Measurements from ENCODE around the gene ARIH2. TPM values are rescaled to one million over a fixed set of nuclear protein-coding genes. Genes with fewer than 3 reads are reported as not detected.

ARIH2 gene
- total and polyA plus RNA-seq, 7 donors: 59.5 to 163 (median 110) TPM

DNA sequence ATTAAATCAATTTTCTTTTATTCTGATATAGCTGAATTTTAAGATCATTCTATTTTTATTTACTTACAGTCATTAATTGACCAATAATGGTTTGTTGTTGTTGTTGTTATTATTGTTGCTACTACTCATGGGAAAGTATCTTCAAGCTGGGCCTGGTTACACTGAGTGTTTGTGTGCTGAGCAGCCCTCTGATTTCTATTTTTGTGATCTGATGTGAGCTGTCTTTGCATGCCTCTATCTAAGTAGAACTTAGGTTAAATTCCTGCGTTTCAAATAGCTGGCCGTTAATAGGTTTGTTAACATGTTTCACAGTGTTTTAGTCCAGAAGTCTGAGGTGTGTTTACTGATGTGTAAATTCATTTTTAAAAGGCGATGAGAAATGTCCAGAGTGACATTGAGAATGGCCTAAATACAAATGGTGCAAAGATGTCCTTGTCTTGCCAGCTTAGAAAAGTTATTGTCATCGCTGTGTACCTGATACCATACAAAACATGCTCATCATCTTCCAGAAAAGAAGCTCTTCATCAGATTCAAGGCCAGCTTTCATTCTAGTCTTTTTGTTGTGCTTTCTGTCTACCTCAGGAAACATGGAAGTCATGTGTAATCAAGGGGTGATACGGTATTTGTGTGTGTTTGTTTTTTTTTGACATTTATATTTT is 15.8 kb downstream of the ARIH2 start:
- Histone ChIP-seq H3K27me3 (ENCODE audit: insufficient read depth in 3 of 3, low read length in 2 of 3) (no peaks in the 10 kb centered on the region), H3K9me3 (no peaks in the 10 kb centered on the region), H3K27ac (peak overlapping the region; percentile 87), H3K4me1 (peaks cover 65% of the 10 kb centered on the region), H3K4me3 (peak overlapping the region; percentile 57), H3K36me3 (ENCODE audit: insufficient read depth in 1 of 2, low read depth in 1 of 2) (peaks cover 0 to 31% of the 10 kb centered on the region in 2 donors)
- TF ChIP-seq, protein P1, sequence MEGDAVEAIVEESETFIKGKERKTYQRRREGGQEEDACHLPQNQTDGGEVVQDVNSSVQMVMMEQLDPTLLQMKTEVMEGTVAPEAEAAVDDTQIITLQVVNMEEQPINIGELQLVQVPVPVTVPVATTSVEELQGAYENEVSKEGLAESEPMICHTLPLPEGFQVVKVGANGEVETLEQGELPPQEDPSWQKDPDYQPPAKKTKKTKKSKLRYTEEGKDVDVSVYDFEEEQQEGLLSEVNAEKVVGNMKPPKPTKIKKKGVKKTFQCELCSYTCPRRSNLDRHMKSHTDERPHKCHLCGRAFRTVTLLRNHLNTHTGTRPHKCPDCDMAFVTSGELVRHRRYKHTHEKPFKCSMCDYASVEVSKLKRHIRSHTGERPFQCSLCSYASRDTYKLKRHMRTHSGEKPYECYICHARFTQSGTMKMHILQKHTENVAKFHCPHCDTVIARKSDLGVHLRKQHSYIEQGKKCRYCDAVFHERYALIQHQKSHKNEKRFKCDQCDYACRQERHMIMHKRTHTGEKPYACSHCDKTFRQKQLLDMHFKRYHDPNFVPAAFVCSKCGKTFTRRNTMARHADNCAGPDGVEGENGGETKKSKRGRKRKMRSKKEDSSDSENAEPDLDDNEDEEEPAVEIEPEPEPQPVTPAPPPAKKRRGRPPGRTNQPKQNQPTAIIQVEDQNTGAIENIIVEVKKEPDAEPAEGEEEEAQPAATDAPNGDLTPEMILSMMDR (IDR thresholded peaks at IDR 0.05): no peak
- 42 to 44% (median 42%) methylated on average over 5 of the region's 5 CpGs for WGBS, 3 donors
- intact Hi-C loops (cut with DNase I): no loop called here
- ATAC-seq: peak; percentile 90 to 93 (median 92)
- DNase-seq: no peak

DNA sequence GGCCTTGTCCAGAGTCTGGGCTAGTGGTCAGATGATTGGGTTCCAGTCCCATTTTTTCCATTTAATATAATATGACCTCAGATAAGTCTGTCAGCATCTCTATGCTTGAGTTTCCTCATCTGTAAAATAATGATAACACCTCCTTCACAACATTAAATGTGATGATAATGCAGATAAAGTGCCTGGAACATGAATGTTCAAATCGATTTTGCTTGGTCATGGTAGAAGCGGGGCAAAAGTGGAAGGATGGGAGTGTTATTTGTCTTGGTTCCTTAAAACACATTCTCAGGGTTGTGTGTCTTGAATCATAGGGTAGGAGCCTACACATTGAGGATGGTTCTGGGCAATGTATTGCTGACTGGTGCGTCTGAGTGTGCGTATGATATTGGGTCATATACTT is 16.9 kb downstream of the ARIH2 start:
- 83 to 91% (median 89%) methylated on average over 4 of the region's 4 CpGs for WGBS, 3 donors
- Histone ChIP-seq H3K36me3 (ENCODE audit: insufficient read depth in 1 of 2, low read depth in 1 of 2) (peaks cover 0 to 21% of the 10 kb centered on the region in 2 donors), H3K4me1 (peaks cover 54% of the 10 kb centered on the region), H3K27ac (peak overlapping the region; percentile 87), H3K9me3 (no peaks in the 10 kb centered on the region), H3K27me3 (ENCODE audit: insufficient read depth in 3 of 3, low read length in 2 of 3) (no peaks in the 10 kb centered on the region), H3K4me3 (peak overlapping the region; percentile 57)
- TF ChIP-seq, protein P1 (IDR thresholded peaks at IDR 0.05): no peak
- DNase-seq: no peak
- no peak for ATAC-seq
- intact Hi-C loops (cut with DNase I): no loop called here

DNA sequence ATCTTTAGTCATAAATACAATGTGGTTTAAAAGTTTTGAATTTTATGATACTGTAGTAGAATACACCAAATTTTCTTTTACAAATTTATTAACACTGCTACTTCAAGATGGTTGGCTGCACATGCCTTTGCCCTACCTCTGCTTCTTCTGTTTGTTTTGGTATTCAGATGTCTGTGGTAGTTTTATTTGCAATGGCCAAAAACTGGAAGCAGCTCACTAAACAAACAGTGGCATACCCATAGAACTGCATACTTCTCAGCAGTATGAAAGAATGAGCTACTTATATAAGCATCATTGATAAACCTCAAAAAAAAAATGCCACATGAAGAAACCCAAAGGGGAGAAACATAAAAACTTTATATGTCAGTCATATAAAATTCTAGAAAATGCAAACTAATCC is 19.5 kb downstream of the ARIH2 start:
- DNase-seq (no peak), ATAC-seq (no peak)
- no peaks in the 10 kb centered on the region for H3K27me3 ChIP-seq (ENCODE audit: insufficient read depth in 3 of 3, low read length in 2 of 3)
- intact Hi-C loops (cut with DNase I): no loop called here
- TF ChIP-seq, protein P1 (IDR thresholded peaks at IDR 0.05): no peak
- no peak overlapping the region for H3K27ac ChIP-seq
- no peak overlapping the region for H3K4me3 ChIP-seq
- peaks cover 46% of the 10 kb centered on the region for H3K4me1 ChIP-seq
- H3K36me3 ChIP-seq (ENCODE audit: insufficient read depth in 1 of 2, low read depth in 1 of 2): peaks cover 0 to 22% of the 10 kb centered on the region in 2 donors
- H3K9me3 ChIP-seq: no peaks in the 10 kb centered on the region

DNA sequence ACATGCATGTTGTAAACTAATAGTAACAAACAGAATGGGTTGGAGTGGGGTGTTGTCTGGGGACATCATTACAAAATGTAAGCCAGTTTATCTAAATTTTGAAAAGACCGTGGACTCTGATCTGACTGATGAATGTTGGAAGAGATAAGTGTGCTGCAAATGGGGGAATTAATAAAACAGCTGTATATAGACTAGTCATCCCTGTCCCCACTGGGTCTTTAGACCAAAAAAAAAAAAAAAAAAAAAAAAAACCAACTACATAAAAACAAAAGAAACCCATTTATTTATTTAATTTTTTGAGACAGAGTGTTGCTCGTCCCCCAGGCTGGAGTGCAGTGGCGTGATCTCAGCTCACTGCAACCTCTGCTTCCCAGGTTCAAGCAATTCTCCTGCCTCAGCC is 20.0 kb downstream of the ARIH2 start:
- H3K27ac ChIP-seq: no peak overlapping the region
- 95 to 100% (median 96%) methylated on average over 3 of the region's 3 CpGs for WGBS, 3 donors

More for the DNA sequence above, 20.0 kb downstream of the ARIH2 start:
- no peak for DNase-seq
- intact Hi-C loops (cut with DNase I): no loop called here
- Histone ChIP-seq H3K36me3 (ENCODE audit: insufficient read depth in 1 of 2, low read depth in 1 of 2) (peaks cover 0 to 23% of the 10 kb centered on the region in 2 donors), H3K27me3 (ENCODE audit: insufficient read depth in 3 of 3, low read length in 2 of 3) (no peaks in the 10 kb centered on the region), H3K4me3 (no peak overlapping the region), H3K4me1 (peaks cover 44% of the 10 kb centered on the region), H3K9me3 (no peaks in the 10 kb centered on the region)
- TF ChIP-seq, protein P1 (IDR thresholded peaks at IDR 0.05): no peak
- no peak for ATAC-seq
